ENCODE measurements around the gene TMEM190.

Gene TMEM190

GRCh38 chr19:55373993-55374757 is 2.5 kb upstream of the TMEM190 start:
- Histone ChIP-seq H3K4me1 (ENCODE audit: insufficient read depth, low read length) (peaks cover 27% of the 10 kb centered on the region), H3K36me3 (ENCODE audit: insufficient read depth, low read length) (no peaks in the 10 kb centered on the region), H3K4me3 (ENCODE audit: low read length) (peak overlapping the region; percentile 16; the same call in 1 of the 2 replicates), H3K9me3 (ENCODE audit: insufficient read depth, low read depth, low read length) (no peaks in the 10 kb centered on the region), H3K27ac (ENCODE audit: low read depth, low read length) (peak overlapping the region; percentile 55; the same call in 1 of the 2 replicates), H3K9ac (ENCODE audit: low read depth, low read length) (no peak overlapping the region), H3K27me3 (ENCODE audit: insufficient read depth, low read length) (peaks cover 56% of the 10 kb centered on the region)
- 9% methylated on average over 28 of the region's 31 CpGs for WGBS

GRCh38 chr19:55377356-55378131 is 918 bp downstream of the TMEM190 start:
- Histone ChIP-seq H3K4me3 (ENCODE audit: low read length) (peak overlapping the region; percentile 43), H3K27ac (ENCODE audit: low read depth, low read length) (no peak overlapping the region), H3K36me3 (ENCODE audit: insufficient read depth, low read length) (no peaks in the 10 kb centered on the region), H3K4me1 (ENCODE audit: insufficient read depth, low read length) (peaks cover 26% of the 10 kb centered on the region), H3K9ac (ENCODE audit: low read depth, low read length) (0 out of 2 replicates have a peak overlapping the region, but pooled peaks have one; percentile 35), H3K27me3 (ENCODE audit: insufficient read depth, low read length) (peaks cover 34% of the 10 kb centered on the region), H3K9me3 (ENCODE audit: insufficient read depth, low read depth, low read length) (no peaks in the 10 kb centered on the region)
- WGBS = 7% methylated on average over 43 of the region's 43 CpGs

- Histone ChIP-seq H3K36me3 (ENCODE audit: insufficient read depth, low read length) (no peaks in the 10 kb centered on the region), H3K4me1 (ENCODE audit: insufficient read depth, low read length) (peaks cover 16% of the 10 kb centered on the region), H3K27me3 (ENCODE audit: insufficient read depth, low read length) (peaks cover 30% of the 10 kb centered on the region), H3K4me3 (ENCODE audit: low read length) (no peak overlapping the region), H3K27ac (ENCODE audit: low read depth, low read length) (no peak overlapping the region), H3K9me3 (ENCODE audit: insufficient read depth, low read depth, low read length) (no peaks in the 10 kb centered on the region), H3K9ac (ENCODE audit: low read depth, low read length) (no peak overlapping the region)
- 64% methylated on average over 11 of the region's 11 CpGs for WGBS
These were observed 2.5 kb downstream of the TMEM190 start for GRCh38 chr19:55379174-55379573.

GRCh38 chr19:55382013-55382412 is 5.4 kb downstream of the TMEM190 start:
- no peak overlapping the region for H3K27ac ChIP-seq (ENCODE audit: low read depth, low read length)
- peaks cover 24% of the 10 kb centered on the region for H3K27me3 ChIP-seq (ENCODE audit: insufficient read depth, low read length)
- H3K9me3 ChIP-seq (ENCODE audit: insufficient read depth, low read depth, low read length) = no peaks in the 10 kb centered on the region
- H3K4me1 ChIP-seq (ENCODE audit: insufficient read depth, low read length) = peaks cover 8% of the 10 kb centered on the region; the same call in 1 of the 2 replicates
- 92% methylated on average over 5 of the region's 5 CpGs for WGBS
- no peak overlapping the region for H3K9ac ChIP-seq (ENCODE audit: low read depth, low read length)
- no peak overlapping the region for H3K4me3 ChIP-seq (ENCODE audit: low read length)
- H3K36me3 ChIP-seq (ENCODE audit: insufficient read depth, low read length) = peaks cover 8% of the 10 kb centered on the region

GRCh38 chr19:55382522-55383054 is 6.0 kb downstream of the TMEM190 start:
- Histone ChIP-seq H3K27me3 (ENCODE audit: insufficient read depth, low read length) (peaks cover 21% of the 10 kb centered on the region), H3K4me1 (ENCODE audit: insufficient read depth, low read length) (peaks cover 13% of the 10 kb centered on the region; the same call in 1 of the 2 replicates), H3K27ac (ENCODE audit: low read depth, low read length) (no peak overlapping the region), H3K9ac (ENCODE audit: low read depth, low read length) (no peak overlapping the region), H3K4me3 (ENCODE audit: low read length) (0 out of 2 replicates have a peak overlapping the region, but pooled peaks have one; percentile 55), H3K36me3 (ENCODE audit: insufficient read depth, low read length) (peaks cover 14% of the 10 kb centered on the region), H3K9me3 (ENCODE audit: insufficient read depth, low read depth, low read length) (no peaks in the 10 kb centered on the region)
- 98% methylated on average over 3 of the region's 3 CpGs for WGBS

- no peak overlapping the region; the same call in 1 of the 2 replicates for H3K27ac ChIP-seq (ENCODE audit: low read depth, low read length)
- peaks cover 15% of the 10 kb centered on the region for H3K27me3 ChIP-seq (ENCODE audit: insufficient read depth, low read length)
- no peaks in the 10 kb centered on the region for H3K9me3 ChIP-seq (ENCODE audit: insufficient read depth, low read depth, low read length)
- H3K36me3 ChIP-seq (ENCODE audit: insufficient read depth, low read length) = peaks cover 23% of the 10 kb centered on the region
- H3K4me3 ChIP-seq (ENCODE audit: low read length) = peak overlapping the region; percentile 83
- H3K4me1 ChIP-seq (ENCODE audit: insufficient read depth, low read length) = peaks cover 13% of the 10 kb centered on the region; the same call in 1 of the 2 replicates
- H3K9ac ChIP-seq (ENCODE audit: low read depth, low read length) = peak overlapping the region; percentile 84
- WGBS = 5% methylated on average over 88 of the region's 88 CpGs
These were observed 6.9 kb downstream of the TMEM190 start for GRCh38 chr19:55383279-55384130.

GRCh38 chr19:55384131-55384919 is 7.7 kb downstream of the TMEM190 start, which contains the start of gene TMEM238:
Gene TMEM238 (minus strand): TSS chr19:55384292. CDS start chr19:55384259, 33 bp downstream.
- H3K27ac ChIP-seq (ENCODE audit: low read depth, low read length) = peak within 1 kb of the TSS; percentile 86
- peak within 1 kb of the TSS; percentile 84 for H3K9ac ChIP-seq (ENCODE audit: low read depth, low read length)
- H3K4me1 ChIP-seq (ENCODE audit: insufficient read depth, low read length) = peaks cover 13% of the 10 kb centered on the region; the same call in 1 of the 2 replicates
- H3K9me3 ChIP-seq (ENCODE audit: insufficient read depth, low read depth, low read length) = no peaks in the 10 kb centered on the region
- H3K27me3 ChIP-seq (ENCODE audit: insufficient read depth, low read length) = peaks cover 9% of the 10 kb centered on the region; the same call in 1 of the 2 replicates
- WGBS = 28% methylated on average over 72 of the region's 72 CpGs
- H3K4me3 ChIP-seq (ENCODE audit: low read length) = peak within 1 kb of the TSS; percentile 83
- H3K36me3 ChIP-seq (ENCODE audit: insufficient read depth, low read length) = peaks cover 31% of the 10 kb centered on the region

- peak overlapping the region; percentile 86 for H3K27ac ChIP-seq (ENCODE audit: low read depth, low read length)
- H3K9me3 ChIP-seq (ENCODE audit: insufficient read depth, low read depth, low read length) = no peaks in the 10 kb centered on the region
- H3K4me1 ChIP-seq (ENCODE audit: insufficient read depth, low read length) = peaks cover 13% of the 10 kb centered on the region; the same call in 1 of the 2 replicates
These were observed 8.5 kb downstream of the TMEM190 start for GRCh38 chr19:55384920-55385723.

GRCh38 chr19:55385724-55386492 is 9.3 kb downstream of the TMEM190 start, which contains the start of gene RPL28:
Gene RPL28 (plus strand): TSS chr19:55385932. CDS start chr19:55386358, 426 bp downstream.
- Histone ChIP-seq H3K27ac (ENCODE audit: low read depth, low read length) (peak within 1 kb of the TSS; percentile 86), H3K36me3 (ENCODE audit: insufficient read depth, low read length) (peaks cover 42% of the 10 kb centered on the region), H3K4me1 (ENCODE audit: insufficient read depth, low read length) (peaks cover 13% of the 10 kb centered on the region; the same call in 1 of the 2 replicates), H3K27me3 (ENCODE audit: insufficient read depth, low read length) (peaks cover 9% of the 10 kb centered on the region; the same call in 1 of the 2 replicates), H3K4me3 (ENCODE audit: low read length) (peak within 1 kb of the TSS; percentile 83), H3K9ac (ENCODE audit: low read depth, low read length) (peak within 1 kb of the TSS; percentile 91), H3K9me3 (ENCODE audit: insufficient read depth, low read depth, low read length) (no peaks in the 10 kb centered on the region)
- under 1% methylated on average over 68 of the region's 68 CpGs for WGBS

More at GRCh38 chr19:55384920-55385723, 8.5 kb downstream of the TMEM190 start:
- H3K27me3 ChIP-seq (ENCODE audit: insufficient read depth, low read length) = peaks cover 9% of the 10 kb centered on the region; the same call in 1 of the 2 replicates
- H3K9ac ChIP-seq (ENCODE audit: low read depth, low read length) = peak overlapping the region; percentile 84
- WGBS = 6% methylated on average over 34 of the region's 34 CpGs
- peaks cover 39% of the 10 kb centered on the region for H3K36me3 ChIP-seq (ENCODE audit: insufficient read depth, low read length)
- peak overlapping the region; percentile 83 for H3K4me3 ChIP-seq (ENCODE audit: low read length)

All from HUES64 (cell line).